H1 (cell line): ENCODE data around the gene RPS3. TPM values are rescaled to one million over a fixed set of nuclear protein-coding genes. Genes with fewer than 3 reads are reported as not detected.

ENCODE experiments used
- CTCF ChIA-PET: fragments of 300-600 bp; sonication (Branson Sonifier 250); formaldehyde crosslinking; loops from one replicate; lab custom pipeline; 2021; ENCODE audit not compliant: partially characterized antibody; lab: Charles Lee
- POLR2A ChIA-PET: fragments of 300-600 bp; sonication (Branson Sonifier 250); formaldehyde crosslinking; loops from one replicate; lab custom pipeline; 2021; ENCODE audit warnings: inconsistent platforms; ENCODE audit not compliant: partially characterized antibody; lab: Charles Lee
- DNase-seq, 2 experiments: peaks; one replicate each; pipeline versions ENCODE4 v3.0.0 to v3.0.0-alpha.2; 2010 to 2022; ENCODE audit warnings: low spot score in 2 of 2, low read depth in 1 of 2, mixed read lengths in 1 of 2
- FAIRE-seq: peaks from 2 replicates; lab custom pipeline; 2011; peaks lifted over from hg19 to GRCh38; lab: Jason Lieb, UNC
- H2AFZ ChIP-seq: 2 replicates; pipeline ENCODE4 v1.8.1; 2012; ENCODE audit warnings: low read length, inconsistent platforms
- H2AK5ac ChIP-seq: 2 replicates; pipeline ENCODE4 v1.6.1; 2013; ENCODE audit warnings: low read depth, low read length
- H2BK120ac ChIP-seq: replicated peaks from 2 replicates; pipeline ENCODE3; 2013; ENCODE audit warnings: low read depth, low read length, inconsistent platforms
- H2BK12ac ChIP-seq: 2 replicates; pipeline ENCODE4 v1.6.1; 2013; ENCODE audit warnings: low read depth, low read length
- H2BK15ac ChIP-seq: 2 replicates; pipeline ENCODE4 v1.6.1; 2013; ENCODE audit warnings: low read length
- H2BK20ac ChIP-seq: 2 replicates; pipeline ENCODE4 v1.6.1; 2013; ENCODE audit warnings: low read length
- H2BK5ac ChIP-seq: 2 replicates; pipeline ENCODE4 v1.6.1; 2013; ENCODE audit warnings: low read depth, low read length
- H3K14ac ChIP-seq: 2 replicates; pipeline ENCODE4 v1.6.1; 2013; ENCODE audit warnings: inconsistent platforms; ENCODE audit not compliant: insufficient read length
- H3K18ac ChIP-seq: 2 replicates; pipeline ENCODE4 v1.6.1; 2013; ENCODE audit warnings: low read length; ENCODE audit errors: extremely low read depth
- H3K23ac ChIP-seq: 2 replicates; pipeline ENCODE4 v1.6.1; 2013; ENCODE audit warnings: inconsistent platforms; ENCODE audit not compliant: insufficient read length
- H3K23me2 ChIP-seq: 2 replicates; pipeline ENCODE4 v1.6.1; 2013; ENCODE audit warnings: low read depth, low read length
- H3K27ac ChIP-seq: 2 replicates; pipeline ENCODE4 v1.6.1; 2011; ENCODE audit warnings: low read depth, low read length, inconsistent platforms
- H3K27me3 ChIP-seq, 4 experiments: replicated peaks in 1 of 4; 1 replicate in 1 of 4; 2 replicates in 3 of 4; pipeline versions ENCODE4 v1.6.1 to v1.8.1; 2011 to 2013; ENCODE audit warnings: low read length in 3 of 4, mild to moderate bottlenecking in 3 of 4, inconsistent platforms in 2 of 4, mixed read lengths in 2 of 4, moderate library complexity in 1 of 4; ENCODE audit not compliant: control insufficient read depth in 3 of 4, insufficient read depth in 3 of 4; ENCODE audit errors: extremely low read depth in 1 of 4
- H3K36me3 ChIP-seq, 4 experiments: 2 replicates each; pipeline versions ENCODE4 v1.6.1 to v1.8.1; 2011 to 2013; ENCODE audit warnings: mild to moderate bottlenecking in 4 of 4, low read length in 3 of 4, moderate library complexity in 2 of 4, control low read depth in 1 of 4, inconsistent platforms in 1 of 4; ENCODE audit not compliant: insufficient read depth in 4 of 4, control insufficient read depth in 2 of 4
- H3K4ac ChIP-seq: replicated peaks from 2 replicates; pipeline ENCODE3; 2013; ENCODE audit warnings: low read length, low read depth, mixed read lengths, inconsistent platforms; ENCODE audit not compliant: insufficient read length
- H3K4me1 ChIP-seq, 4 experiments: replicated peaks in 1 of 4; 1 replicate in 1 of 4; 2 replicates in 3 of 4; pipeline versions ENCODE4 v1.6.1 to v1.8.1; 2011 to 2013; ENCODE audit warnings: low read length in 3 of 4, inconsistent platforms in 2 of 4, mixed read lengths in 1 of 4; ENCODE audit not compliant: insufficient read depth in 4 of 4, control insufficient read depth in 3 of 4
- H3K4me2 ChIP-seq, 2 experiments: 2 replicates each; pipeline versions ENCODE4 v1.6.1 to v1.8.1; 2011 to 2013; ENCODE audit warnings: low read depth in 2 of 2, low read length in 2 of 2, control low read depth in 1 of 2, inconsistent platforms in 1 of 2, mild to moderate bottlenecking in 1 of 2; ENCODE audit not compliant: insufficient read depth in 1 of 2
- H3K4me3 ChIP-seq, 4 experiments: fragments of 200-600, 300-600 bp in 1 of 4; sonication (generic), shearing (Covaris generic), sonication (Bioruptor Twin) in 1 of 4; 2 replicates each; pipeline versions ENCODE4 v1.5.1 to v1.8.1; 2011 to 2016; ENCODE audit warnings: low read length in 4 of 4, low read depth in 3 of 4, control low read depth in 2 of 4, inconsistent platforms in 2 of 4, mild to moderate bottlenecking in 2 of 4, mixed read lengths in 1 of 4, moderate library complexity in 1 of 4; ENCODE audit not compliant: insufficient read depth in 2 of 4; ENCODE audit errors: extremely low read depth in 1 of 4
- H3K56ac ChIP-seq: replicated peaks from 2 replicates; pipeline ENCODE3; 2013; ENCODE audit warnings: low read depth, mild to moderate bottlenecking, mixed read lengths, low read length, inconsistent platforms; ENCODE audit not compliant: insufficient read length
- H3K79me1 ChIP-seq: 2 replicates; pipeline ENCODE4 v1.6.1; 2013; ENCODE audit warnings: low read depth, low read length, control low read depth
- H3K79me2 ChIP-seq, 2 experiments: 2 replicates each; pipeline versions ENCODE4 v1.6.1 to v1.8.1; 2012 to 2013; ENCODE audit warnings: low read length in 2 of 2, mild to moderate bottlenecking in 2 of 2, inconsistent platforms in 1 of 2; ENCODE audit not compliant: insufficient read depth in 2 of 2, control insufficient read depth in 1 of 2
- H3K9ac ChIP-seq, 4 experiments: replicated peaks in 1 of 4; 1 replicate in 1 of 4; 2 replicates in 3 of 4; pipeline versions ENCODE4 v1.6.1 to v1.8.1; 2011 to 2013; ENCODE audit warnings: low read depth in 3 of 4, low read length in 3 of 4, control low read depth in 2 of 4, mild to moderate bottlenecking in 2 of 4, moderate library complexity in 2 of 4, inconsistent platforms in 1 of 4; ENCODE audit errors: extremely low read depth in 1 of 4
- H3K9me3 ChIP-seq, 2 experiments: 2 replicates each; pipeline versions ENCODE4 v1.6.1 to v1.8.1; 2012 to 2013; ENCODE audit warnings: mild to moderate bottlenecking in 2 of 2, moderate library complexity in 2 of 2, control low read depth in 1 of 2, inconsistent platforms in 1 of 2, low read depth in 1 of 2, low read length in 1 of 2, mixed read lengths in 1 of 2; ENCODE audit not compliant: insufficient read depth in 2 of 2
- H4K20me1 ChIP-seq, 2 experiments: replicated peaks in 1 of 2; 2 replicates each; pipeline versions ENCODE3 to v1.8.1; 2011 to 2013; ENCODE audit warnings: inconsistent platforms in 2 of 2, low read length in 2 of 2, mild to moderate bottlenecking in 1 of 2; ENCODE audit not compliant: insufficient read depth in 2 of 2, control insufficient read depth in 1 of 2
- H4K5ac ChIP-seq: 2 replicates; pipeline ENCODE4 v1.6.1; 2013; ENCODE audit warnings: low read length, low read depth, mixed read lengths, inconsistent platforms; ENCODE audit not compliant: insufficient read length
- H4K8ac ChIP-seq: 2 replicates; pipeline ENCODE4 v1.8.0; 2013; ENCODE audit warnings: mild to moderate bottlenecking, moderate library complexity, low read length, inconsistent platforms; ENCODE audit not compliant: insufficient read depth; ENCODE audit errors: extremely low read depth
- H4K91ac ChIP-seq: replicated peaks from 2 replicates; pipeline ENCODE3; 2013; ENCODE audit warnings: low read length, mixed read lengths, inconsistent platforms; ENCODE audit not compliant: insufficient read length
- EP300 ChIP-seq, 2 experiments: IDR thresholded peaks; 1 replicate in 1 of 2; 2 replicates in 1 of 2; pipeline ENCODE4 v1.6.1; 2011 to 2012; ENCODE audit warnings: low read depth in 2 of 2, low read length in 2 of 2, mild to moderate bottlenecking in 2 of 2, borderline replicate concordance in 1 of 2, inconsistent platforms in 1 of 2, moderate library complexity in 1 of 2
- POLR2A ChIP-seq, 2 experiments: IDR thresholded peaks; 1 replicate in 1 of 2; 2 replicates in 1 of 2; pipeline ENCODE4 v1.6.1; 2011; ENCODE audit warnings: low read depth in 2 of 2, low read length in 2 of 2, mild to moderate bottlenecking in 2 of 2; ENCODE audit errors: control extremely low read depth in 1 of 2
- SIN3A ChIP-seq, 2 experiments: IDR thresholded peaks in 1 of 2; conservative IDR thresholded peaks in 1 of 2; 2 replicates each; pipeline ENCODE4 v1.6.1; 2011 to 2012; ENCODE audit warnings: low read length in 2 of 2, improper control_type of control experiment in 1 of 2, low read depth in 1 of 2, mild to moderate bottlenecking in 1 of 2
- SUZ12 ChIP-seq: fragments of 200-600 bp; sonication (generic); IDR thresholded peaks from 2 replicates; pipeline ENCODE4 v1.6.1; 2012; ENCODE audit warnings: mild to moderate bottlenecking, inconsistent platforms, low read length, moderate library complexity, mixed read lengths
- TCF12 ChIP-seq: IDR thresholded peaks from 2 replicates; pipeline ENCODE4 v1.6.1; 2011; ENCODE audit warnings: low read depth, mild to moderate bottlenecking, low read length
- TEAD4 ChIP-seq: IDR thresholded peaks from 2 replicates; pipeline ENCODE4 v1.6.1; 2012; ENCODE audit warnings: low read depth, low read length, inconsistent platforms, mixed read lengths
- WGBS, 2 experiments: shearing (Covaris generic) in 1 of 2; methylation state at CpG; one replicate each; pipeline versions ENCODE4 v1.1.6 to v1.1.7; 2013 to 2015; ENCODE audit warnings: low lambda C conversion rate in 2 of 2, mixed read lengths in 2 of 2, inconsistent platforms in 1 of 2, low coverage in 1 of 2, missing lambda C conversion rate in 1 of 2; ENCODE audit not compliant: insufficient replicate concordance in 2 of 2, insufficient coverage in 1 of 2, insufficient read length in 1 of 2; ENCODE audit errors: extremely low coverage in 1 of 2, missing lambda C conversion rate in 1 of 2; 5-methylcytosine and 5-hydroxymethylcytosine counted together
- polyA plus RNA-seq, 7 experiments: library from polyadenylated mRNA; depleted of rRNA in 3 of 7; stranded (reverse) in 5 of 7; unstranded in 2 of 7; fragments of >200 nt in 5 of 7; fragments of 200-250 nt in 2 of 7; gene quantifications; 1 replicate in 5 of 7; 2 replicates in 1 of 7; 4 replicates in 1 of 7; pipeline versions ENCODE4 v1.2.1 to v1.2.3, GENCODE V29; 2011 to 2013; ENCODE audit warnings: missing spikeins in 2 of 7, mixed read lengths in 2 of 7
- total RNA-seq: library from RNA; stranded (reverse); fragmentation: NEBNext Ultra II Directional; extraction: Animal tissue kit (Norgen Biotek cat#: 25700); gene quantifications from 2 replicates; pipeline ENCODE4 v1.2.1, GENCODE V29; 2021
- TF ChIP-seq, protein P1 (sequence below): IDR thresholded peaks from 2 replicates; pipeline ENCODE4 v1.6.1; 2011; ENCODE audit warnings: low read depth, mild to moderate bottlenecking, low read length; ENCODE audit not compliant: insufficient read depth

The RPS3 gene
- total and polyA plus RNA-seq, 2 of the 8 experiments (the other 6 are each of a cell fraction or from before 2014, with no cell fraction given) = 3,813 to 4,194 TPM

DNA sequence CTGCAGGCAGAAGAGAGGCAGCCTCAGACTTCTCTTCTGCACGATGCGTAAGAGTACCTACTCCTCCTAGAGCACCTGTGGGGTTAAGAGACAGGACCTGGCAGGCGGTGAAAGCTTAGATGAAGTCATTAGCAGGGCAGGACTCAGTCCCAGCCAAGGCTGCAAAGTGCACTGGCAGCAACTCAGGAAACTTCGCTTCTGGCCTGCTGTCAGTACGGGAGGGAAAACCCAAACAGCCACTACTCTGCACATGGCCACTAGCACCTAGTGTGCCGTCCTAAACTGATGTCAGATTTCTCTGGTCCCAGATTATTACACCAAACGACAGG lies 42.5 kb downstream of the RPS3 start:
- Histone ChIP-seq H3K4me1 (peaks cover 0 to 16% (median 6%) of the 10 kb centered on the region in 4 experiments; a peak in 4 of 7 replicates), H4K8ac (no peak overlapping the region), H3K9me3 (no peaks in the 10 kb centered on the region), H3K79me1 (no peaks in the 10 kb centered on the region), H3K4me3 (no peak overlapping the region), H2BK15ac (no peak overlapping the region), H2BK12ac (no peak overlapping the region), H2AK5ac (no peak overlapping the region), H2BK120ac (no peak overlapping the region), H3K56ac (no peak overlapping the region), H3K36me3 (no peaks in the 10 kb centered on the region), H3K9ac (no peak overlapping the region), H3K14ac (no peak overlapping the region), H3K4me2 (no peak overlapping the region), H3K4ac (no peak overlapping the region), H3K18ac (no peak overlapping the region), H3K23me2 (no peaks in the 10 kb centered on the region), H3K23ac (no peak overlapping the region), H4K91ac (no peak overlapping the region), H4K5ac (no peak overlapping the region), H3K27ac (no peak overlapping the region), H3K27me3 (no peaks in the 10 kb centered on the region), H2BK5ac (no peak overlapping the region), H3K79me2 (no peaks in the 10 kb centered on the region), H2BK20ac (no peak overlapping the region), H2AFZ (no peak overlapping the region), H4K20me1 (peaks cover 0 to 2% of the 10 kb centered on the region in 2 experiments)
- FAIRE-seq = no peak
- DNase-seq = no peak
- ChIA-PET CTCF (interaction anchor here (0.7 to 9.3 kb wide), 12 partner anchors 9 to 132 kb away, joined by 3 to 318 read pairs (median 5); partner anchors contain the start of genes GDPD5 and KLHL35), POLR2A (interaction anchor here (1.2 to 4.5 kb wide), 7 partner anchors 9 to 133 kb away, joined by 3 to 13 read pairs (median 3); partner anchors contain the start of gene KLHL35)
- TF ChIP-seq TCF12 (no peak), TEAD4 (no peak), EP300 (IDR thresholded peaks at IDR 0.05; ENCODE audit: borderline replicate concordance in 1 of 2, low read depth in 2 of 2, low read length in 2 of 2) (no peak), SIN3A (conservative IDR thresholded peaks at IDR 0.05 in 1 of 2, IDR thresholded peaks at IDR 0.05 in 1 of 2; ENCODE audit: low read depth in 1 of 2, low read length in 2 of 2) (no peak), POLR2A (IDR thresholded peaks at IDR 0.05; ENCODE audit: control extremely low read depth in 1 of 2, low read depth in 2 of 2, low read length in 2 of 2) (no peak), SUZ12 (no peak)
- TF ChIP-seq, protein P1, sequence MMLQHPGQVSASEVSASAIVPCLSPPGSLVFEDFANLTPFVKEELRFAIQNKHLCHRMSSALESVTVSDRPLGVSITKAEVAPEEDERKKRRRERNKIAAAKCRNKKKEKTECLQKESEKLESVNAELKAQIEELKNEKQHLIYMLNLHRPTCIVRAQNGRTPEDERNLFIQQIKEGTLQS = no peak
- WGBS, 2 experiments = 83% methylated on average over 7 of the region's 7 CpGs; no CpG with 5 or more reads in 1 of the 2 experiments
